NCI-H1694 (cell line): ENCODE measurements around the gene TRIM15.
"Not testable (repeated sequence)": the region's sequence is repeated elsewhere in the genome, so short reads cannot be mapped to it uniquely, and the experiment has no call there.

Experiments
- DNase-seq: peaks from one replicate; lab custom pipeline; 2025; lab: John Stamatoyannopoulos, UW

The TRIM15 gene

GRCh38 chr6:30198166-30199084 lies 35.1 kb downstream of the TRIM15 start:
- DNase-seq: no peak

- DNase-seq: no peak
These were observed 37.4 kb downstream of the TRIM15 start for GRCh38 chr6:30200551-30201281.

GRCh38 chr6:30202366-30202765 lies 39.0 kb downstream of the TRIM15 start:
- no peak for DNase-seq

- DNase-seq: no peak
These were observed 40.8 kb downstream of the TRIM15 start for GRCh38 chr6:30204116-30204515.

GRCh38 chr6:30206152-30206551 lies 42.8 kb downstream of the TRIM15 start:
- DNase-seq: no peak

- DNase-seq: no peak
These were observed 43.7 kb downstream of the TRIM15 start for GRCh38 chr6:30206799-30207618.

- no peak for DNase-seq
These were observed 44.4 kb downstream of the TRIM15 start for GRCh38 chr6:30207619-30208295.

GRCh38 chr6:30211306-30211705 lies 48.0 kb downstream of the TRIM15 start:
- DNase-seq: no peak

GRCh38 chr6:30211899-30212298 lies 48.6 kb downstream of the TRIM15 start:
- DNase-seq: no peak

GRCh38 chr6:30212865-30213666 lies 49.7 kb downstream of the TRIM15 start, which contains the start of gene TRIM26:
Gene TRIM26, minus strand, starts transcription at chr6:30213406. Its CDS starts 14,303 bp downstream, at chr6:30199103.
- peak; percentile 94 for DNase-seq

- no peak for DNase-seq
These were observed 50.3 kb downstream of the TRIM15 start for GRCh38 chr6:30213667-30213956.

GRCh38 chr6:30213957-30214656 lies 50.8 kb downstream of the TRIM15 start:
- no peak for DNase-seq

GRCh38 chr6:30214657-30214982 lies 51.3 kb downstream of the TRIM15 start:
- DNase-seq: no peak

- no peak for DNase-seq
These were observed 52.8 kb downstream of the TRIM15 start for GRCh38 chr6:30216096-30216495.

- peak; percentile 54 for DNase-seq
These were observed 55.9 kb downstream of the TRIM15 start for GRCh38 chr6:30219244-30219643.

- DNase-seq: not testable (repeated sequence)
These were observed 58.0 kb downstream of the TRIM15 start for GRCh38 chr6:30221395-30221794.

- DNase-seq: not testable (repeated sequence)
These were observed 58.6 kb downstream of the TRIM15 start for GRCh38 chr6:30221956-30222355.
